Prostate gland (tissue), 2 donors: ENCODE data around the gene UBA52.

Experiments used
- POLR2A ChIP-seq: fragments of 450-650 bp; IDR thresholded peaks from one replicate; pipeline ENCODE4 v1.6.1; 2016; ENCODE audit warnings: antibody characterized with exemption, mild to moderate bottlenecking
- TF ChIP-seq, protein P1 (sequence below), 4 experiments: fragments of 200-600 bp in 2 of 4; fragments of 450-650 bp in 2 of 4; sonication (generic) in 2 of 4; IDR thresholded peaks; 1 replicate in 3 of 4; 2 replicates in 1 of 4; pipeline ENCODE4 v1.5.1; 2016 to 2019; ENCODE audit warnings: antibody characterized with exemption in 4 of 4, mild to moderate bottlenecking in 2 of 4, moderate library complexity in 2 of 4

GRCh38 chr19:18618236-18618635, 46.6 kb downstream of the UBA52 start:
- TF ChIP-seq POLR2A, result no peak
- TF ChIP-seq, protein P1, sequence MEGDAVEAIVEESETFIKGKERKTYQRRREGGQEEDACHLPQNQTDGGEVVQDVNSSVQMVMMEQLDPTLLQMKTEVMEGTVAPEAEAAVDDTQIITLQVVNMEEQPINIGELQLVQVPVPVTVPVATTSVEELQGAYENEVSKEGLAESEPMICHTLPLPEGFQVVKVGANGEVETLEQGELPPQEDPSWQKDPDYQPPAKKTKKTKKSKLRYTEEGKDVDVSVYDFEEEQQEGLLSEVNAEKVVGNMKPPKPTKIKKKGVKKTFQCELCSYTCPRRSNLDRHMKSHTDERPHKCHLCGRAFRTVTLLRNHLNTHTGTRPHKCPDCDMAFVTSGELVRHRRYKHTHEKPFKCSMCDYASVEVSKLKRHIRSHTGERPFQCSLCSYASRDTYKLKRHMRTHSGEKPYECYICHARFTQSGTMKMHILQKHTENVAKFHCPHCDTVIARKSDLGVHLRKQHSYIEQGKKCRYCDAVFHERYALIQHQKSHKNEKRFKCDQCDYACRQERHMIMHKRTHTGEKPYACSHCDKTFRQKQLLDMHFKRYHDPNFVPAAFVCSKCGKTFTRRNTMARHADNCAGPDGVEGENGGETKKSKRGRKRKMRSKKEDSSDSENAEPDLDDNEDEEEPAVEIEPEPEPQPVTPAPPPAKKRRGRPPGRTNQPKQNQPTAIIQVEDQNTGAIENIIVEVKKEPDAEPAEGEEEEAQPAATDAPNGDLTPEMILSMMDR (IDR thresholded peaks at IDR 0.05), result no peak
